SK-N-SH (cell line): ENCODE measurements around the gene OR1I1. TPM values are rescaled to one million over a fixed set of nuclear protein-coding genes. Genes with fewer than 3 reads are reported as not detected.

ENCODE experiments used
- CTCF ChIA-PET: fragments of 300-600, 350-600 bp; formaldehyde crosslinking; extraction: SDS; loops from one replicate; lab custom pipeline; 2021; lab: Yijun Ruan, JAX
- POLR2A ChIA-PET: fragments of 350-600 bp; sonication (Branson Sonifier 250); formaldehyde crosslinking; extraction: SDS; loops from one replicate; lab custom pipeline; 2020; ENCODE audit warnings: antibody characterized with exemption, inconsistent platforms; lab: Yijun Ruan, JAX
- DNase-seq: peaks from one replicate; pipeline ENCODE4 v3.0.0; 2012
- H2AFZ ChIP-seq: fragments of 200-600 bp; sonication (generic); 2 replicates; pipeline ENCODE4 v1.8.1; 2016; ENCODE audit warnings: antibody characterized with exemption, mild to moderate bottlenecking, low read depth
- H3F3A ChIP-seq: fragments of 200-600 bp; sonication (generic); replicated peaks from 2 replicates; pipeline ENCODE3; 2016; ENCODE audit warnings: antibody characterized with exemption, mild to moderate bottlenecking; ENCODE audit not compliant: insufficient read depth
- H3K27ac ChIP-seq, 2 experiments: fragments of 200-500 bp in 1 of 2; fragments of 200-600 bp in 1 of 2; sonication (Bioruptor generic) in 1 of 2; sonication (generic), shearing (Covaris generic) in 1 of 2; 2 replicates each; pipeline versions ENCODE4 v1.5.1 to v1.6.1; 2014 to 2016; ENCODE audit warnings: low read depth in 2 of 2, inconsistent platforms in 1 of 2, low read length in 1 of 2, mild to moderate bottlenecking in 1 of 2, mixed read lengths in 1 of 2
- H3K27me3 ChIP-seq: fragments of 200-600 bp; sonication (generic), shearing (Covaris generic); 2 replicates; pipeline ENCODE4 v1.6.1; 2016; ENCODE audit warnings: mixed run types; ENCODE audit not compliant: insufficient read depth
- H3K36me3 ChIP-seq, 2 experiments: fragments of 200-500 bp in 1 of 2; fragments of 200-600 bp in 1 of 2; sonication (Bioruptor generic) in 1 of 2; sonication (generic) in 1 of 2; replicated peaks in 1 of 2; 2 replicates each; pipeline versions ENCODE3 to v1.5.1; 2014 to 2016; ENCODE audit warnings: low read length in 1 of 2, mild to moderate bottlenecking in 1 of 2; ENCODE audit not compliant: insufficient read depth in 2 of 2, control insufficient read depth in 1 of 2
- H3K4me1 ChIP-seq, 2 experiments: fragments of 200-500 bp in 1 of 2; fragments of 200-600 bp in 1 of 2; sonication (Bioruptor generic) in 1 of 2; sonication (generic), shearing (Covaris generic) in 1 of 2; 2 replicates each; pipeline versions ENCODE4 v1.5.1 to v1.6.1; 2014 to 2016; ENCODE audit warnings: low read depth in 1 of 2, low read length in 1 of 2, mixed run types in 1 of 2; ENCODE audit not compliant: insufficient read depth in 2 of 2, control insufficient read depth in 1 of 2
- H3K4me2 ChIP-seq: fragments of 200-600 bp; sonication (generic), shearing (Covaris generic); 2 replicates; pipeline ENCODE4 v1.6.1; 2017; ENCODE audit warnings: mixed run types
- H3K4me3 ChIP-seq, 2 experiments: fragments of 200-500 bp in 1 of 2; fragments of 200-600 bp in 1 of 2; sonication (Bioruptor generic) in 1 of 2; sonication (generic), shearing (Covaris generic) in 1 of 2; 2 replicates each; pipeline versions ENCODE4 v1.5.1 to v1.8.1; 2014 to 2016; ENCODE audit warnings: low read depth in 2 of 2, inconsistent platforms in 1 of 2, low read length in 1 of 2, mild to moderate bottlenecking in 1 of 2, mixed read lengths in 1 of 2, moderate library complexity in 1 of 2
- H3K79me2 ChIP-seq: fragments of 200-600 bp; sonication (generic); 2 replicates; pipeline ENCODE4 v1.8.1; 2017; ENCODE audit warnings: mild to moderate bottlenecking; ENCODE audit not compliant: insufficient read depth
- H3K9ac ChIP-seq: fragments of 200-600 bp; sonication (generic); 2 replicates; pipeline ENCODE4 v1.6.1; 2017; ENCODE audit warnings: mixed run types
- H3K9me2 ChIP-seq: fragments of 200-600 bp; sonication (generic); 2 replicates; pipeline ENCODE4 v1.6.1; 2017; ENCODE audit warnings: mixed run types
- H3K9me3 ChIP-seq: fragments of 200-600 bp; sonication (generic); 2 replicates; pipeline ENCODE4 v1.6.1; 2017; ENCODE audit warnings: mixed run types, mild to moderate bottlenecking, moderate library complexity
- H4K20me1 ChIP-seq: fragments of 200-600 bp; sonication (generic); 2 replicates; pipeline ENCODE4 v1.6.1; 2017; ENCODE audit warnings: mild to moderate bottlenecking, mixed run types; ENCODE audit not compliant: insufficient read depth
- CHD2 ChIP-seq: fragments of 150-350 bp; IDR thresholded peaks from 2 replicates; pipeline ENCODE4 v1.6.1; 2018; ENCODE audit warnings: low read length; ENCODE audit not compliant: partially characterized antibody
- EZH2phosphoT487 ChIP-seq: fragments of 200-600 bp; sonication (generic); IDR thresholded peaks from 2 replicates; pipeline ENCODE4 v1.6.1; 2017; ENCODE audit warnings: low read depth, mixed run types, mild to moderate bottlenecking, antibody characterized with exemption, moderate library complexity, borderline replicate concordance
- FOXM1 ChIP-seq: IDR thresholded peaks from 2 replicates; pipeline ENCODE4 v1.4.0; 2012; ENCODE audit warnings: low read depth, mild to moderate bottlenecking
- GABPA ChIP-seq: IDR thresholded peaks from 2 replicates; pipeline ENCODE4 v1.4.0; 2012; ENCODE audit warnings: low read depth, mild to moderate bottlenecking
- GATA2 ChIP-seq: sonication (generic); formaldehyde crosslinking; IDR thresholded peaks from 2 replicates; pipeline ENCODE4 v1.5.0; 2020; ENCODE audit warnings: mild to moderate bottlenecking, missing genetic modification reagents
- JUND ChIP-seq: IDR thresholded peaks from 2 replicates; pipeline ENCODE4 v1.4.0; 2012
- MEF2A ChIP-seq: IDR thresholded peaks from 2 replicates; pipeline ENCODE4 v1.4.0; 2012; ENCODE audit warnings: low read depth, borderline replicate concordance
- NFIC ChIP-seq: IDR thresholded peaks from 2 replicates; pipeline ENCODE4 v1.4.0; 2012; ENCODE audit warnings: borderline replicate concordance
- RAD21 ChIP-seq: IDR thresholded peaks from 2 replicates; pipeline ENCODE4 v1.6.1; 2012; ENCODE audit warnings: mild to moderate bottlenecking, low read length
- RCOR1 ChIP-seq: fragments of 150-350 bp; IDR thresholded peaks from 2 replicates; pipeline ENCODE4 v1.6.1; 2017; ENCODE audit warnings: antibody characterized with exemption, low read length
- REST ChIP-seq: IDR thresholded peaks from 2 replicates; pipeline ENCODE4 v1.6.1; 2012; ENCODE audit warnings: mild to moderate bottlenecking, low read depth, low read length, moderate library complexity
- SIN3A ChIP-seq: IDR thresholded peaks from 2 replicates; pipeline ENCODE4 v1.6.1; 2012; ENCODE audit warnings: low read depth, mild to moderate bottlenecking, low read length, moderate library complexity, borderline replicate concordance
- SMC3 ChIP-seq: IDR thresholded peaks from 2 replicates; pipeline ENCODE4 v1.6.1; 2012; ENCODE audit warnings: low read depth, low read length, improper control_type of control experiment
- TCF12 ChIP-seq: IDR thresholded peaks from 2 replicates; pipeline ENCODE4 v1.4.0; 2012
- TEAD4 ChIP-seq: IDR thresholded peaks from 2 replicates; pipeline ENCODE4 v1.4.0; 2012; ENCODE audit warnings: mild to moderate bottlenecking, borderline replicate concordance; ENCODE audit not compliant: insufficient read depth
- USF1 ChIP-seq: IDR thresholded peaks from 2 replicates; pipeline ENCODE4 v1.4.0; 2012; ENCODE audit warnings: low read depth, borderline replicate concordance
- YY1 ChIP-seq: IDR thresholded peaks from 2 replicates; pipeline ENCODE4 v1.4.0; 2012; ENCODE audit warnings: low read depth, mild to moderate bottlenecking
- WGBS: methylation state at CpG from one replicate; pipeline ENCODE4 v1.1.6; 2017; ENCODE audit warnings: low lambda C conversion rate; 5-methylcytosine and 5-hydroxymethylcytosine counted together
- polyA plus RNA-seq, 3 experiments: library from polyadenylated mRNA; depleted of rRNA; stranded (reverse); fragments of >200 nt; gene quantifications; 2 replicates each; pipeline ENCODE4 v1.2.3, GENCODE V29; 2012
- TF ChIP-seq, protein P1 (sequence below): IDR thresholded peaks from 2 replicates; pipeline ENCODE4; 2012
- TF ChIP-seq, protein P2 (sequence below): IDR thresholded peaks from 2 replicates; pipeline ENCODE4 v1.4.0; 2012; ENCODE audit warnings: low read depth, borderline replicate concordance
- TF ChIP-seq, protein P3 (sequence below): IDR thresholded peaks from 2 replicates; pipeline ENCODE4 v1.4.0; 2012; ENCODE audit warnings: low read depth

Gene OR1I1
- polyA plus RNA-seq, 1 of the 3 experiments (the other 2 are of a cell fraction), result not detected

DNA sequence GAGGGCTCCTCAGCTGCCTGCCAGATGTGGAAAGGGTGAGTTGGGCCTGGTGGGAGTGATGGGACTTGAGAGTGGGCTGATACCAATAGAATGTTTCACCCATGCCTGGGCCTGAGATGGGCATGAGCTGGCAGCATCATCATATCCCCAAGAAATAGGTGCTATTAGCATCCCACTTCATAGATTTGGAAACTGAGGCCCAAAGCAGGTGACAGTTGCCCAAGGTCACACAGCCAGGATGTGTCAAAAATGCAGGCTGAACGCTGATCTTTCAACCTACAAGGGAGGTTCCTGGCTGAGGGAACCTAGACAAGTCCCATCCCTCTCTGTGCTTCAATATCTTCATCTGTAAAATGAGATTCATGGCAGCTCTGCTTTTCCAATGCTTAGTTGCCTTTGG lies 29.7 kb downstream of the OR1I1 start:
- no peaks in the 10 kb centered on the region for H3K9me2 ChIP-seq
- H2AFZ ChIP-seq, result no peak overlapping the region
- no peak overlapping the region for H3K4me3 ChIP-seq
- DNase-seq, result no peak
- ChIA-PET CTCF (interaction anchor here (0.7 to 1.5 kb wide), 4 partner anchors 10 to 38 kb away, joined by 3 to 6 read pairs (median 4); no protein-coding TSS in a partner anchor), POLR2A (interaction anchor here (2.0 kb wide), 1 partner anchor 12 kb away, joined by 8 read pairs; no protein-coding TSS in a partner anchor)
- no peaks in the 10 kb centered on the region for H3K27me3 ChIP-seq
- H3F3A ChIP-seq, result peaks cover 26% of the 10 kb centered on the region
- peaks cover 0 to 9% of the 10 kb centered on the region in 2 experiments; a peak in 1 of 4 replicates for H3K4me1 ChIP-seq
- no peaks in the 10 kb centered on the region for H3K9me3 ChIP-seq
- TF ChIP-seq YY1 (no peak), RCOR1 (no peak), GATA2 (CRISPR knock-in tag) (no peak), NFIC (no peak), TEAD4 (no peak), SIN3A (no peak), CHD2 (no peak), FOXM1 (no peak)
- TF ChIP-seq, protein P1, sequence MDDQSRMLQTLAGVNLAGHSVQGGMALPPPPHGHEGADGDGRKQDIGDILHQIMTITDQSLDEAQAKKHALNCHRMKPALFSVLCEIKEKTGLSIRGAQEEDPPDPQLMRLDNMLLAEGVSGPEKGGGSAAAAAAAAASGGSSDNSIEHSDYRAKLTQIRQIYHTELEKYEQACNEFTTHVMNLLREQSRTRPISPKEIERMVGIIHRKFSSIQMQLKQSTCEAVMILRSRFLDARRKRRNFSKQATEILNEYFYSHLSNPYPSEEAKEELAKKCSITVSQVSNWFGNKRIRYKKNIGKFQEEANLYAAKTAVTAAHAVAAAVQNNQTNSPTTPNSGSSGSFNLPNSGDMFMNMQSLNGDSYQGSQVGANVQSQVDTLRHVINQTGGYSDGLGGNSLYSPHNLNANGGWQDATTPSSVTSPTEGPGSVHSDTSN, result no peak
- TF ChIP-seq, protein P2, sequence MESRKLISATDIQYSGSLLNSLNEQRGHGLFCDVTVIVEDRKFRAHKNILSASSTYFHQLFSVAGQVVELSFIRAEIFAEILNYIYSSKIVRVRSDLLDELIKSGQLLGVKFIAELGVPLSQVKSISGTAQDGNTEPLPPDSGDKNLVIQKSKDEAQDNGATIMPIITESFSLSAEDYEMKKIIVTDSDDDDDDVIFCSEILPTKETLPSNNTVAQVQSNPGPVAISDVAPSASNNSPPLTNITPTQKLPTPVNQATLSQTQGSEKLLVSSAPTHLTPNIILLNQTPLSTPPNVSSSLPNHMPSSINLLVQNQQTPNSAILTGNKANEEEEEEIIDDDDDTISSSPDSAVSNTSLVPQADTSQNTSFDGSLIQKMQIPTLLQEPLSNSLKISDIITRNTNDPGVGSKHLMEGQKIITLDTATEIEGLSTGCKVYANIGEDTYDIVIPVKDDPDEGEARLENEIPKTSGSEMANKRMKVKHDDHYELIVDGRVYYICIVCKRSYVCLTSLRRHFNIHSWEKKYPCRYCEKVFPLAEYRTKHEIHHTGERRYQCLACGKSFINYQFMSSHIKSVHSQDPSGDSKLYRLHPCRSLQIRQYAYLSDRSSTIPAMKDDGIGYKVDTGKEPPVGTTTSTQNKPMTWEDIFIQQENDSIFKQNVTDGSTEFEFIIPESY, result no peak
- WGBS, result 94% methylated on average over 1 of the region's 1 CpG
- H3K4me2 ChIP-seq, result no peak overlapping the region
- peaks cover 28% of the 10 kb centered on the region for H3K79me2 ChIP-seq
- H4K20me1 ChIP-seq, result 0 out of 2 replicates have a peak, but pooled peaks cover 8% of the 10 kb centered on the region
- peaks cover 36 to 71% of the 10 kb centered on the region in 2 experiments for H3K36me3 ChIP-seq
- no peak overlapping the region for H3K9ac ChIP-seq
- H3K27ac ChIP-seq, result no peak overlapping the region

- DNase-seq, result peak; percentile 49
- CTCF ChIA-PET, result interaction anchor here (1.1 to 1.4 kb wide), 3 partner anchors 14 to 65 kb away, joined by 3 to 6 read pairs (median 3); a partner anchor contains a TSS
- TF ChIP-seq RAD21 (no peak), EZH2phosphoT487 (no peak), SMC3 (no peak), USF1 (no peak), GABPA (no peak), TCF12 (no peak), REST (no peak), JUND (no peak), MEF2A (no peak)
- TF ChIP-seq, protein P3, sequence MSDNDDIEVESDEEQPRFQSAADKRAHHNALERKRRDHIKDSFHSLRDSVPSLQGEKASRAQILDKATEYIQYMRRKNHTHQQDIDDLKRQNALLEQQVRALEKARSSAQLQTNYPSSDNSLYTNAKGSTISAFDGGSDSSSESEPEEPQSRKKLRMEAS, result no peak
- TF ChIP-seq, protein P1, result no peak
These were observed 30.4 kb downstream of the OR1I1 start for GRCh38 chr19:15112385-15112784.

More at GRCh38 chr19:15112385-15112784, 30.4 kb downstream of the OR1I1 start:
- peaks cover 36 to 76% of the 10 kb centered on the region in 2 experiments for H3K36me3 ChIP-seq
- POLR2A ChIA-PET, result interaction anchor here (2.0 kb wide), 1 partner anchor 12 kb away, joined by 8 read pairs; no protein-coding TSS in a partner anchor
- WGBS, result 88% methylated on average over 11 of the region's 11 CpGs
- no peaks in the 10 kb centered on the region for H3K27me3 ChIP-seq
- H2AFZ ChIP-seq, result no peak overlapping the region
- 0 out of 2 replicates have a peak, but pooled peaks cover 8% of the 10 kb centered on the region for H4K20me1 ChIP-seq
- peaks cover 26% of the 10 kb centered on the region for H3K79me2 ChIP-seq
- no peak overlapping the region for H3K4me3 ChIP-seq
- H3F3A ChIP-seq, result peaks cover 26% of the 10 kb centered on the region
- no peak overlapping the region for H3K4me2 ChIP-seq
- no peak overlapping the region for H3K9ac ChIP-seq
- H3K9me3 ChIP-seq, result no peaks in the 10 kb centered on the region
- H3K27ac ChIP-seq, result no peak overlapping the region
- peaks cover 0 to 9% of the 10 kb centered on the region in 2 experiments; a peak in 1 of 4 replicates for H3K4me1 ChIP-seq
- no peaks in the 10 kb centered on the region for H3K9me2 ChIP-seq
